H1 (cell line): ENCODE data around the gene PUSL1. TPM values are rescaled to one million over a fixed set of nuclear protein-coding genes. Genes with fewer than 3 reads are reported as not detected.

Experiments
- CTCF ChIA-PET: fragments of 300-600 bp; sonication (Branson Sonifier 250); formaldehyde crosslinking; loops from one replicate; lab custom pipeline; 2021; ENCODE audit not compliant: partially characterized antibody; lab: Charles Lee
- POLR2A ChIA-PET: fragments of 300-600 bp; sonication (Branson Sonifier 250); formaldehyde crosslinking; loops from one replicate; lab custom pipeline; 2021; ENCODE audit warnings: inconsistent platforms; ENCODE audit not compliant: partially characterized antibody; lab: Charles Lee
- DNase-seq, 2 experiments: peaks; one replicate each; pipeline versions ENCODE4 v3.0.0 to v3.0.0-alpha.2; 2010 to 2022; ENCODE audit warnings: low spot score in 2 of 2, low read depth in 1 of 2, mixed read lengths in 1 of 2
- FAIRE-seq: peaks from 2 replicates; lab custom pipeline; 2011; peaks lifted over from hg19 to GRCh38; lab: Jason Lieb, UNC
- H2AFZ ChIP-seq: 2 replicates; pipeline ENCODE4 v1.8.1; 2012; ENCODE audit warnings: low read length, inconsistent platforms
- H2AK5ac ChIP-seq: 2 replicates; pipeline ENCODE4 v1.6.1; 2013; ENCODE audit warnings: low read depth, low read length
- H2BK120ac ChIP-seq: replicated peaks from 2 replicates; pipeline ENCODE3; 2013; ENCODE audit warnings: low read depth, low read length, inconsistent platforms
- H2BK12ac ChIP-seq: 2 replicates; pipeline ENCODE4 v1.6.1; 2013; ENCODE audit warnings: low read depth, low read length
- H2BK15ac ChIP-seq: 2 replicates; pipeline ENCODE4 v1.6.1; 2013; ENCODE audit warnings: low read length
- H2BK20ac ChIP-seq: 2 replicates; pipeline ENCODE4 v1.6.1; 2013; ENCODE audit warnings: low read length
- H2BK5ac ChIP-seq: 2 replicates; pipeline ENCODE4 v1.6.1; 2013; ENCODE audit warnings: low read depth, low read length
- H3K14ac ChIP-seq: 2 replicates; pipeline ENCODE4 v1.6.1; 2013; ENCODE audit warnings: inconsistent platforms; ENCODE audit not compliant: insufficient read length
- H3K18ac ChIP-seq: 2 replicates; pipeline ENCODE4 v1.6.1; 2013; ENCODE audit warnings: low read length; ENCODE audit errors: extremely low read depth
- H3K23ac ChIP-seq: 2 replicates; pipeline ENCODE4 v1.6.1; 2013; ENCODE audit warnings: inconsistent platforms; ENCODE audit not compliant: insufficient read length
- H3K23me2 ChIP-seq: 2 replicates; pipeline ENCODE4 v1.6.1; 2013; ENCODE audit warnings: low read depth, low read length
- H3K27ac ChIP-seq: 2 replicates; pipeline ENCODE4 v1.6.1; 2011; ENCODE audit warnings: low read depth, low read length, inconsistent platforms
- H3K27me3 ChIP-seq, 4 experiments: replicated peaks in 1 of 4; 1 replicate in 1 of 4; 2 replicates in 3 of 4; pipeline versions ENCODE4 v1.6.1 to v1.8.1; 2011 to 2013; ENCODE audit warnings: low read length in 3 of 4, mild to moderate bottlenecking in 3 of 4, inconsistent platforms in 2 of 4, mixed read lengths in 2 of 4, moderate library complexity in 1 of 4; ENCODE audit not compliant: control insufficient read depth in 3 of 4, insufficient read depth in 3 of 4; ENCODE audit errors: extremely low read depth in 1 of 4
- H3K36me3 ChIP-seq, 4 experiments: 2 replicates each; pipeline versions ENCODE4 v1.6.1 to v1.8.1; 2011 to 2013; ENCODE audit warnings: mild to moderate bottlenecking in 4 of 4, low read length in 3 of 4, moderate library complexity in 2 of 4, control low read depth in 1 of 4, inconsistent platforms in 1 of 4; ENCODE audit not compliant: insufficient read depth in 4 of 4, control insufficient read depth in 2 of 4
- H3K4ac ChIP-seq: replicated peaks from 2 replicates; pipeline ENCODE3; 2013; ENCODE audit warnings: low read length, low read depth, mixed read lengths, inconsistent platforms; ENCODE audit not compliant: insufficient read length
- H3K4me1 ChIP-seq, 4 experiments: replicated peaks in 1 of 4; 1 replicate in 1 of 4; 2 replicates in 3 of 4; pipeline versions ENCODE4 v1.6.1 to v1.8.1; 2011 to 2013; ENCODE audit warnings: low read length in 3 of 4, inconsistent platforms in 2 of 4, mixed read lengths in 1 of 4; ENCODE audit not compliant: insufficient read depth in 4 of 4, control insufficient read depth in 3 of 4
- H3K4me2 ChIP-seq, 2 experiments: 2 replicates each; pipeline versions ENCODE4 v1.6.1 to v1.8.1; 2011 to 2013; ENCODE audit warnings: low read depth in 2 of 2, low read length in 2 of 2, control low read depth in 1 of 2, inconsistent platforms in 1 of 2, mild to moderate bottlenecking in 1 of 2; ENCODE audit not compliant: insufficient read depth in 1 of 2
- H3K4me3 ChIP-seq, 4 experiments: fragments of 200-600, 300-600 bp in 1 of 4; sonication (generic), shearing (Covaris generic), sonication (Bioruptor Twin) in 1 of 4; 2 replicates each; pipeline versions ENCODE4 v1.5.1 to v1.8.1; 2011 to 2016; ENCODE audit warnings: low read length in 4 of 4, low read depth in 3 of 4, control low read depth in 2 of 4, inconsistent platforms in 2 of 4, mild to moderate bottlenecking in 2 of 4, mixed read lengths in 1 of 4, moderate library complexity in 1 of 4; ENCODE audit not compliant: insufficient read depth in 2 of 4; ENCODE audit errors: extremely low read depth in 1 of 4
- H3K56ac ChIP-seq: replicated peaks from 2 replicates; pipeline ENCODE3; 2013; ENCODE audit warnings: low read depth, mild to moderate bottlenecking, mixed read lengths, low read length, inconsistent platforms; ENCODE audit not compliant: insufficient read length
- H3K79me1 ChIP-seq: 2 replicates; pipeline ENCODE4 v1.6.1; 2013; ENCODE audit warnings: low read depth, low read length, control low read depth
- H3K79me2 ChIP-seq, 2 experiments: 2 replicates each; pipeline versions ENCODE4 v1.6.1 to v1.8.1; 2012 to 2013; ENCODE audit warnings: low read length in 2 of 2, mild to moderate bottlenecking in 2 of 2, inconsistent platforms in 1 of 2; ENCODE audit not compliant: insufficient read depth in 2 of 2, control insufficient read depth in 1 of 2
- H3K9ac ChIP-seq, 4 experiments: replicated peaks in 1 of 4; 1 replicate in 1 of 4; 2 replicates in 3 of 4; pipeline versions ENCODE4 v1.6.1 to v1.8.1; 2011 to 2013; ENCODE audit warnings: low read depth in 3 of 4, low read length in 3 of 4, control low read depth in 2 of 4, mild to moderate bottlenecking in 2 of 4, moderate library complexity in 2 of 4, inconsistent platforms in 1 of 4; ENCODE audit errors: extremely low read depth in 1 of 4
- H3K9me3 ChIP-seq, 2 experiments: 2 replicates each; pipeline versions ENCODE4 v1.6.1 to v1.8.1; 2012 to 2013; ENCODE audit warnings: mild to moderate bottlenecking in 2 of 2, moderate library complexity in 2 of 2, control low read depth in 1 of 2, inconsistent platforms in 1 of 2, low read depth in 1 of 2, low read length in 1 of 2, mixed read lengths in 1 of 2; ENCODE audit not compliant: insufficient read depth in 2 of 2
- H4K20me1 ChIP-seq, 2 experiments: replicated peaks in 1 of 2; 2 replicates each; pipeline versions ENCODE3 to v1.8.1; 2011 to 2013; ENCODE audit warnings: inconsistent platforms in 2 of 2, low read length in 2 of 2, mild to moderate bottlenecking in 1 of 2; ENCODE audit not compliant: insufficient read depth in 2 of 2, control insufficient read depth in 1 of 2
- H4K5ac ChIP-seq: 2 replicates; pipeline ENCODE4 v1.6.1; 2013; ENCODE audit warnings: low read length, low read depth, mixed read lengths, inconsistent platforms; ENCODE audit not compliant: insufficient read length
- H4K8ac ChIP-seq: 2 replicates; pipeline ENCODE4 v1.8.0; 2013; ENCODE audit warnings: mild to moderate bottlenecking, moderate library complexity, low read length, inconsistent platforms; ENCODE audit not compliant: insufficient read depth; ENCODE audit errors: extremely low read depth
- H4K91ac ChIP-seq: replicated peaks from 2 replicates; pipeline ENCODE3; 2013; ENCODE audit warnings: low read length, mixed read lengths, inconsistent platforms; ENCODE audit not compliant: insufficient read length
- ATF2 ChIP-seq: IDR thresholded peaks from 2 replicates; pipeline ENCODE4 v1.6.1; 2012; ENCODE audit warnings: low read length, inconsistent platforms
- EZH2 ChIP-seq: fragments of 200-600 bp; sonication (generic); IDR thresholded peaks from 2 replicates; pipeline ENCODE4 v1.7.1; 2012; ENCODE audit warnings: low read depth, mild to moderate bottlenecking, moderate library complexity, low read length, inconsistent platforms; ENCODE audit not compliant: severe bottlenecking
- JUND ChIP-seq: IDR thresholded peaks from 2 replicates; pipeline ENCODE4 v1.6.1; 2011; ENCODE audit warnings: mild to moderate bottlenecking, improper control_type of control experiment, low read length
- POLR2AphosphoS5 ChIP-seq: IDR thresholded peaks from 2 replicates; pipeline ENCODE4 v1.6.1; 2011; ENCODE audit warnings: low read depth, low read length
- SIN3A ChIP-seq, 2 experiments: IDR thresholded peaks in 1 of 2; conservative IDR thresholded peaks in 1 of 2; 2 replicates each; pipeline ENCODE4 v1.6.1; 2011 to 2012; ENCODE audit warnings: low read length in 2 of 2, improper control_type of control experiment in 1 of 2, low read depth in 1 of 2, mild to moderate bottlenecking in 1 of 2
- TAF1 ChIP-seq: IDR thresholded peaks from 2 replicates; pipeline ENCODE4 v1.6.1; 2011; ENCODE audit warnings: mild to moderate bottlenecking, low read depth, low read length
- TCF12 ChIP-seq: IDR thresholded peaks from 2 replicates; pipeline ENCODE4 v1.6.1; 2011; ENCODE audit warnings: low read depth, mild to moderate bottlenecking, low read length
- WGBS, 2 experiments: shearing (Covaris generic) in 1 of 2; methylation state at CpG; one replicate each; pipeline versions ENCODE4 v1.1.6 to v1.1.7; 2013 to 2015; ENCODE audit warnings: low lambda C conversion rate in 2 of 2, mixed read lengths in 2 of 2, inconsistent platforms in 1 of 2, low coverage in 1 of 2, missing lambda C conversion rate in 1 of 2; ENCODE audit not compliant: insufficient replicate concordance in 2 of 2, insufficient coverage in 1 of 2, insufficient read length in 1 of 2; ENCODE audit errors: extremely low coverage in 1 of 2, missing lambda C conversion rate in 1 of 2; 5-methylcytosine and 5-hydroxymethylcytosine counted together
- polyA plus RNA-seq, 7 experiments: library from polyadenylated mRNA; depleted of rRNA in 3 of 7; stranded (reverse) in 5 of 7; unstranded in 2 of 7; fragments of >200 nt in 5 of 7; fragments of 200-250 nt in 2 of 7; gene quantifications; 1 replicate in 5 of 7; 2 replicates in 1 of 7; 4 replicates in 1 of 7; pipeline versions ENCODE4 v1.2.1 to v1.2.3, GENCODE V29; 2011 to 2013; ENCODE audit warnings: missing spikeins in 2 of 7, mixed read lengths in 2 of 7
- total RNA-seq: library from RNA; stranded (reverse); fragmentation: NEBNext Ultra II Directional; extraction: Animal tissue kit (Norgen Biotek cat#: 25700); gene quantifications from 2 replicates; pipeline ENCODE4 v1.2.1, GENCODE V29; 2021

Gene PUSL1
- total and polyA plus RNA-seq, 2 of the 8 experiments (the other 6 are each of a cell fraction or from before 2014, with no cell fraction given): 38.8 to 87.4 TPM

- H3K23ac ChIP-seq: no peak overlapping the region
- H4K91ac ChIP-seq: no peak overlapping the region
- peaks cover 5 to 35% of the 10 kb centered on the region in 2 experiments; a peak in 3 of 4 replicates for H3K79me2 ChIP-seq
- H4K5ac ChIP-seq: no peak overlapping the region
- peaks cover 0 to 11% (median 4%) of the 10 kb centered on the region in 4 experiments; a peak in 6 of 7 replicates for H3K4me1 ChIP-seq
- no peak overlapping the region for H2BK120ac ChIP-seq
- no peak overlapping the region for H2AFZ ChIP-seq
- DNase-seq (no peak), FAIRE-seq (no peak)
- H3K27me3 ChIP-seq: no peaks in the 10 kb centered on the region
- ChIA-PET CTCF (interaction anchor here (0.7 to 1.1 kb wide), 4 partner anchors 17 to 375 kb away, joined by 3 to 4 read pairs (median 3); no protein-coding TSS in a partner anchor), POLR2A (interaction anchor here (0.7 to 10.1 kb wide), 7 partner anchors 8 to 81 kb away, joined by 3 to 134 read pairs (median 3); partner anchors contain the start of genes CCNL2 and TAS1R3)
- no peak overlapping the region for H3K4ac ChIP-seq
- no peaks in the 10 kb centered on the region for H3K23me2 ChIP-seq
- H2BK15ac ChIP-seq: no peak overlapping the region
- H2BK20ac ChIP-seq: no peak overlapping the region
- no peak overlapping the region for H3K4me3 ChIP-seq
- H3K9ac ChIP-seq: no peak overlapping the region
- H3K36me3 ChIP-seq: peaks cover 14 to 42% (median 29%) of the 10 kb centered on the region in 4 experiments
- H3K18ac ChIP-seq: no peak overlapping the region
- TF ChIP-seq POLR2AphosphoS5: no peak
- no peak for TF ChIP-seq SIN3A (conservative IDR thresholded peaks at IDR 0.05 in 1 of 2, IDR thresholded peaks at IDR 0.05 in 1 of 2; ENCODE audit: low read depth in 1 of 2, low read length in 2 of 2)
- TF ChIP-seq ATF2: no peak
- no peak for TF ChIP-seq TAF1
- no peak for TF ChIP-seq EZH2
- no peak for TF ChIP-seq JUND
- no peak for TF ChIP-seq TCF12
- WGBS, 2 experiments: 96% methylated on average over 6 of the region's 6 CpGs; no CpG with 5 or more reads in 1 of the 2 experiments
- no peak overlapping the region for H3K27ac ChIP-seq
- H3K14ac ChIP-seq: no peak overlapping the region
- H2BK5ac ChIP-seq: no peak overlapping the region
- H3K9me3 ChIP-seq: no peaks in the 10 kb centered on the region
- H3K79me1 ChIP-seq: peaks cover 25% of the 10 kb centered on the region
- H3K4me2 ChIP-seq: no peak overlapping the region
- H3K56ac ChIP-seq: no peak overlapping the region
- H2BK12ac ChIP-seq: no peak overlapping the region
- peaks cover 21 to 30% of the 10 kb centered on the region in 2 experiments for H4K20me1 ChIP-seq
- H4K8ac ChIP-seq: no peak overlapping the region
- no peak overlapping the region for H2AK5ac ChIP-seq
These were observed 9.0 kb downstream of the PUSL1 start for GRCh38 chr1:1317420-1317819.
